ENCODE measurements around the gene CYP26C1. TPM values are rescaled to one million over a fixed set of nuclear protein-coding genes. Genes with fewer than 3 reads are reported as not detected.

Gene CYP26C1
- total RNA-seq, 1 donor from 2014 or later: under 0.01 TPM

- no peak for TF ChIP-seq CTCF (IDR thresholded peaks at IDR 0.05; ENCODE audit: insufficient read depth, low read length, severe bottlenecking)
- Histone ChIP-seq H3K36me3 (ENCODE audit: control insufficient read depth, insufficient read depth, low read length) (no peaks in the 10 kb centered on the region), H3K4me3 (ENCODE audit: low read depth, low read length) (no peak overlapping the region), H3K27me3 (ENCODE audit: control insufficient read depth, insufficient read depth, low read length) (peaks cover 83% of the 10 kb centered on the region)
- FAIRE-seq (no peak), DNase-seq (ENCODE audit: low read depth) (no peak)
Observed at GRCh38 chr10:93071177-93071472, 10.5 kb downstream of the CYP26C1 start.

GRCh38 chr10:93071674-93072224, 11.2 kb downstream of the CYP26C1 start:
- TF ChIP-seq CTCF (IDR thresholded peaks at IDR 0.05; ENCODE audit: insufficient read depth, low read length, severe bottlenecking): no peak
- no peak for FAIRE-seq
- no peak for DNase-seq (ENCODE audit: low read depth)
- peaks cover 76% of the 10 kb centered on the region for H3K27me3 ChIP-seq (ENCODE audit: control insufficient read depth, insufficient read depth, low read length)
- H3K4me3 ChIP-seq (ENCODE audit: low read depth, low read length): peak overlapping the region; percentile 7
- no peaks in the 10 kb centered on the region for H3K36me3 ChIP-seq (ENCODE audit: control insufficient read depth, insufficient read depth, low read length)

- Histone ChIP-seq H3K4me3 (ENCODE audit: low read depth, low read length) (peak overlapping the region; percentile 7), H3K27me3 (ENCODE audit: control insufficient read depth, insufficient read depth, low read length) (peaks cover 71% of the 10 kb centered on the region), H3K36me3 (ENCODE audit: control insufficient read depth, insufficient read depth, low read length) (no peaks in the 10 kb centered on the region)
- no peak for TF ChIP-seq CTCF (IDR thresholded peaks at IDR 0.05; ENCODE audit: insufficient read depth, low read length, severe bottlenecking)
- FAIRE-seq: no peak
- DNase-seq (ENCODE audit: low read depth): no peak
Observed at GRCh38 chr10:93072225-93072712, 11.7 kb downstream of the CYP26C1 start.

- Histone ChIP-seq H3K27me3 (ENCODE audit: control insufficient read depth, insufficient read depth, low read length) (peaks cover 65% of the 10 kb centered on the region), H3K4me3 (ENCODE audit: low read depth, low read length) (no peak overlapping the region), H3K36me3 (ENCODE audit: control insufficient read depth, insufficient read depth, low read length) (no peaks in the 10 kb centered on the region)
- TF ChIP-seq CTCF (IDR thresholded peaks at IDR 0.05; ENCODE audit: insufficient read depth, low read length, severe bottlenecking): no peak
- DNase-seq (ENCODE audit: low read depth): no peak
- no peak for FAIRE-seq
Observed at GRCh38 chr10:93072713-93073538, 12.3 kb downstream of the CYP26C1 start.

GRCh38 chr10:93073539-93074146, 13.0 kb downstream of the CYP26C1 start, which contains the start of gene CYP26A1:
TSS of gene CYP26A1 (plus strand) at chr10:93073893. CDS start at chr10:93073935, 42 bp downstream.
- no peak for DNase-seq (ENCODE audit: low read depth)
- H3K27me3 ChIP-seq (ENCODE audit: control insufficient read depth, insufficient read depth, low read length): peaks cover 61% of the 10 kb centered on the region
- no peak for FAIRE-seq
- no peak within 1 kb of the TSS for H3K4me3 ChIP-seq (ENCODE audit: low read depth, low read length)
- no peak for TF ChIP-seq CTCF (IDR thresholded peaks at IDR 0.05; ENCODE audit: insufficient read depth, low read length, severe bottlenecking)
- no peaks in the 10 kb centered on the region for H3K36me3 ChIP-seq (ENCODE audit: control insufficient read depth, insufficient read depth, low read length)

Data from bronchial epithelial cell (primary cell).